BJ (cell line): ENCODE data around the gene C17orf113. TPM values are rescaled to one million over a fixed set of nuclear protein-coding genes. Genes with fewer than 3 reads are reported as not detected.
A peak's percentile ranks its signal among the peaks of the same experiment; 100 is the strongest.

Source experiments
- CTCF ChIA-PET: fragments of 350-600 bp; formaldehyde crosslinking; extraction: SDS; loops from one replicate; lab custom pipeline; 2021; ENCODE audit warnings: antibody characterized with exemption, inconsistent platforms; lab: Yijun Ruan, JAX
- POLR2A ChIA-PET: fragments of 300-600 bp; sonication (Branson Sonifier 250); formaldehyde crosslinking; extraction: SDS; loops from one replicate; lab custom pipeline; 2021; ENCODE audit warnings: antibody characterized with exemption; lab: Charles Lee
- DNase-seq: peaks from one replicate; pipeline ENCODE4 v3.0.0-alpha.2; 2011; ENCODE audit warnings: low read depth
- H3K27me3 ChIP-seq: 2 replicates; pipeline ENCODE4 v1.6.0; 2011; ENCODE audit warnings: low read length; ENCODE audit not compliant: control insufficient read depth, insufficient read depth
- H3K36me3 ChIP-seq: 2 replicates; pipeline ENCODE4 v1.5.1; 2011; ENCODE audit warnings: low read length; ENCODE audit not compliant: control insufficient read depth, insufficient read depth
- H3K4me3 ChIP-seq: 2 replicates; pipeline ENCODE4 v1.5.1; 2011; ENCODE audit warnings: low read depth, mild to moderate bottlenecking, control low read depth, low read length
- polyA plus RNA-seq: library from polyadenylated mRNA; depleted of rRNA; stranded (reverse); fragments of >200 nt; gene quantifications from 2 replicates; pipeline ENCODE4 v1.2.3, GENCODE V29; 2011
- TF ChIP-seq, protein P1 (sequence below): IDR thresholded peaks from 2 replicates; pipeline ENCODE4 v1.5.1; 2011; ENCODE audit warnings: low read depth, mild to moderate bottlenecking, control low read depth, inconsistent platforms, low read length, moderate library complexity; ENCODE audit not compliant: insufficient read depth

C17orf113 gene
- polyA plus RNA-seq, 1 experiment: 0.11 TPM

DNA sequence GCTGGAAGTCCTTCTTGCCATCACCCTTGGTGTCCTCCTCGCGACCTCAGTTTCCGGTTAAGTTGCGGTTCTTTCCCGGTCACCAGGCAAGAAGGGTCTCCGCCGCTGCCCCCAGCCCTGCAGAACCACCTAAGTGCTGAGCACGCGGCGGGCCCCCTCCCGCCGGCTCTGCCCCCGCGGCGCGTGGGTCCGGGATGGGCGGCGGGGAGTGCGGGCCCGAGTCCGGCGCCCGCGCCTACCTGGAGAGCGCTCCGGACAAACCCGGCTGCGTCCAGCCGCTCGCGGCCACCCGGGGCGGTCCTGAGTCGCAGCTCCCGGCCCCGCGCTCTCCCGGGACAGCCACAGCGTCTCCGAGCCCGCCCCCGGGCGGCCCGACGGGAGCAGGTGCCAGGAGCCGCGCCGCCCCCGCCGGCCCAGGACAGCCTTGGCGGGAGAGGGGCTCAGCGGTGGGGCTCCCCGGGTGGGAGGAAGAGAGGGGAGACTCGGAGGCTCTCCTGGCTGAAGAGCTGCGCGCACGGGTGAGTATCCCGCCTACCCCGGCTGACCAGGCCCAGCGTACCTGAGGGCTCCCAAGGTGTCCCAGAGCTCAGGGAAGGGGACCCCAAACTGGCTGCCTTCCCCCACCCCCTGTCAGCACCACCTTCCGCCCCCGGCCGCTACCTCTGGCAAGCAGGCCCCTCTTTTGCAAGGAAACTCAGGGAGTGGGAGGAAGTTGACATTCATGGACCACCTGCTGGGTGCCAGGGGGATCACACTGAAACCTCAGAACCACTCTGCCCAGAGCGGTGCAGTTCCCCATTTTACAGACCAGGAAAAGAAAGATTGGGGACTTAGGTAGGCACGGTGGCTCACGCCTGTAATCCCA, 22.2 kb upstream of the C17orf113 start:
- Histone ChIP-seq H3K36me3 (no peaks in the 10 kb centered on the region), H3K4me3 (0 out of 2 replicates have a peak overlapping the region, but pooled peaks have one; percentile 5), H3K27me3 (peaks cover 20% of the 10 kb centered on the region)
- CTCF ChIA-PET: interaction anchor here (1.1 to 1.2 kb wide), 3 partner anchors 29 to 341 kb away, joined by 3 read pairs; no protein-coding TSS in a partner anchor
- POLR2A ChIA-PET: no interaction called here
- no peak for DNase-seq
- TF ChIP-seq, protein P1, sequence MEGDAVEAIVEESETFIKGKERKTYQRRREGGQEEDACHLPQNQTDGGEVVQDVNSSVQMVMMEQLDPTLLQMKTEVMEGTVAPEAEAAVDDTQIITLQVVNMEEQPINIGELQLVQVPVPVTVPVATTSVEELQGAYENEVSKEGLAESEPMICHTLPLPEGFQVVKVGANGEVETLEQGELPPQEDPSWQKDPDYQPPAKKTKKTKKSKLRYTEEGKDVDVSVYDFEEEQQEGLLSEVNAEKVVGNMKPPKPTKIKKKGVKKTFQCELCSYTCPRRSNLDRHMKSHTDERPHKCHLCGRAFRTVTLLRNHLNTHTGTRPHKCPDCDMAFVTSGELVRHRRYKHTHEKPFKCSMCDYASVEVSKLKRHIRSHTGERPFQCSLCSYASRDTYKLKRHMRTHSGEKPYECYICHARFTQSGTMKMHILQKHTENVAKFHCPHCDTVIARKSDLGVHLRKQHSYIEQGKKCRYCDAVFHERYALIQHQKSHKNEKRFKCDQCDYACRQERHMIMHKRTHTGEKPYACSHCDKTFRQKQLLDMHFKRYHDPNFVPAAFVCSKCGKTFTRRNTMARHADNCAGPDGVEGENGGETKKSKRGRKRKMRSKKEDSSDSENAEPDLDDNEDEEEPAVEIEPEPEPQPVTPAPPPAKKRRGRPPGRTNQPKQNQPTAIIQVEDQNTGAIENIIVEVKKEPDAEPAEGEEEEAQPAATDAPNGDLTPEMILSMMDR: no peak

DNA sequence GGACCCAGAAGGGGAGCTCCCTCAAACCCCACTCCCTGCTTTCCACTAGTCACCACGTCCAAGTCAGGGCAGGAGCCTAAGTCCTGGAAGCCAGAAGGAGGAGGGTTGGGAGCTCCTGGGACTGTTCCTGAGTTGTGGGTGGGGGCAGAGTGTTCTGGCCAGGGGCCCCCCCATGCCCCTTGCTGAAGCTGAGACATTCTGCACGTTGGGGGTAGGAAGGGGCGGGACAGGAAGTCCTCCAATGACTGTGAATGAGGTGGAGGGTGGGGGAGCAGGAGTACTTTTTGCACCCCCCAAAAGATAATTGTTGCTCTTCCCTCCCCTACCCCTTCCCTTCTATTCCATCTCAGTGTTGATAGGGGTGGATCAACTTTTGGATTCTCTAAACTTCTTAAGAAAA, 21.4 kb upstream of the C17orf113 start:
- POLR2A ChIA-PET: no interaction called here
- H3K4me3 ChIP-seq: no peak overlapping the region
- no peaks in the 10 kb centered on the region for H3K36me3 ChIP-seq
- CTCF ChIA-PET: interaction anchor here (1.1 to 2.3 kb wide), 4 partner anchors 12 to 340 kb away, joined by 3 to 6 read pairs (median 3); no protein-coding TSS in a partner anchor
- DNase-seq: no peak
- TF ChIP-seq, protein P1: no peak
- H3K27me3 ChIP-seq: peaks cover 20% of the 10 kb centered on the region

DNA sequence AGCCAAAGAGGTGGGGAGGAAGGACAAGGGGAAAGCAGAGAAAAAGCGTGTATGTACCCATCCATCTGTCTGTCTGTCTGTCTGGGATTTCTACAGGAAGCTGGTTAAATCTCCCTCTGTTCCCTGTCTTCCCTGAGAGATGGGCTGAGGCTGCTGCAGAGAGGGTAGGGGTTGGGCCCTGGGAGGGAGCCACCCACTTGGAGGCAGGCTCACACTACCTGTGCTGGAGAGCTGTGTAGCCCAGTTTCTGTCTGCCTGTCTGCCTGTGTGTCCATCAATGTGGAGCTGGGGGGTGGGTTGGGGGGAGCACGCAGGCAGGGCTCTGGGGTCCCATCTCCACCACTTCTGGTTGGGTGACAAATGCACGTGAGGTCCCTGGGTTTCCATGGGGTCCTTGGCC, 18.6 kb upstream of the C17orf113 start:
- CTCF ChIA-PET: interaction anchor here (0.6 to 4.9 kb wide), 7 partner anchors 8 to 446 kb away, joined by 6 to 46 read pairs (median 9); partner anchors contain the start of gene ZNF385C
- Histone ChIP-seq H3K27me3 (peaks cover 17% of the 10 kb centered on the region), H3K4me3 (no peak overlapping the region), H3K36me3 (no peaks in the 10 kb centered on the region)
- TF ChIP-seq, protein P1: no peak
- POLR2A ChIA-PET: no interaction called here
- no peak for DNase-seq

DNA sequence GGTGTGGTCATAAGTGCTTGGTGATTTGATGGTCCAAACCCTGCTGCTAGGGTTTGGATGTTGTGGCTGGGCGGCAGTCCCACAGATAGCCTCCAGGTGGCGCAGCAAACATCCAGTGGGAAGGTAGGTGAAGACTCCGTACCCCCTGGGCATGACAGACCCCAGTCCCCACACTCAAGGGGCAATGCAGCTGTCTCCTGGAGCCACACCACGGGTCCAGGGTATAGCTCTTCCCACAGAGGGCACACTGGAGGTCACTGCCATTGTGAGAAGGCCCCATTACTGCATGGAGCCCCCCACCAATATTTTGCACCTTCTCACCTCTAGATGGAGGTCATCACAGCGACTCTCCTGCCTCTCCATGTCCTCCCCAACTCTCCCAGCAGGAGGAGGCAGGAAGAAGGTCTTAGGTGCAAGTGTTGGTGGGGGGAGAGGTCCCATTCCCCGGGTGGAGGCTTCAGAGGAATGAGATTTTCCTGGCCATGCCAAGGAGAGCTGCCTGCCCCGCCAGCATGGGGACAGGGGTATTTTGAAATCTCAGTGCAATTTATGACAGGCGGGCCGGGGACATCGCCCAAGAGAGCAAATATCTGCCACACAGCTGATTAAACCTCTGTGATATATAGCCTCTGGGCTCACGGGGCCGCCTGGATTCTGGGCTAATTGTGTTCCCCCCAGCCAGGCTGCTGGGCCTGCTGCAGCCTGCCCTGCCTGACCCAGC, 17.1 kb upstream of the C17orf113 start:
- POLR2A ChIA-PET: no interaction called here
- H3K27me3 ChIP-seq: peaks cover 13% of the 10 kb centered on the region
- H3K4me3 ChIP-seq: no peak overlapping the region

More for the DNA sequence above, 17.1 kb upstream of the C17orf113 start:
- no peaks in the 10 kb centered on the region for H3K36me3 ChIP-seq
- DNase-seq: no peak
- TF ChIP-seq, protein P1: peak; percentile 84
- CTCF ChIA-PET: interaction anchor here (0.6 to 4.9 kb wide), 28 partner anchors 8 to 486 kb away, joined by 3 to 46 read pairs (median 6); partner anchors contain the start of genes DHX58, DNAJC7, KAT2A and KCNH4
